Measurements from ENCODE around the gene IFT80.
"Not testable (repeated sequence)": the region's sequence is repeated elsewhere in the genome, so short reads cannot be mapped to it uniquely, and the experiment has no call there.

Gene IFT80

DNA sequence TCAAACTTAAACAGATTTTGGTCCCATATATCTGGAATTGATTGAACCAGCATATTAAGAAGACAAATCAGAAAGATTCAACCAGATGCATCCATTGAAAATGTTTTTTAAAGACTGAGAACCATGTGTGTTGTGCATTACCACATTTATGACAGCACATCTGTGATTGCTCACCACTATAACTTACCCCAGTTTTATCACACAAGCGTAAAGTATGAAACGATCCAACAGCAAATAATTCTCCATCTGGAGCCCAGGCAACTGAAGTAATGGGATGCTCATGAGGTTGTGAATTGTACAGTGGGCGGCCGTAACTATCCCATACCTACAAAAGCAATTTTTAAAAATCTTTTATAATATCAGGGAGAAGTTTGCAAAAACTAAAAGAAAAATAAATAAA, 43.2 kb downstream of the IFT80 start:
- DNase-seq, result no peak

DNA sequence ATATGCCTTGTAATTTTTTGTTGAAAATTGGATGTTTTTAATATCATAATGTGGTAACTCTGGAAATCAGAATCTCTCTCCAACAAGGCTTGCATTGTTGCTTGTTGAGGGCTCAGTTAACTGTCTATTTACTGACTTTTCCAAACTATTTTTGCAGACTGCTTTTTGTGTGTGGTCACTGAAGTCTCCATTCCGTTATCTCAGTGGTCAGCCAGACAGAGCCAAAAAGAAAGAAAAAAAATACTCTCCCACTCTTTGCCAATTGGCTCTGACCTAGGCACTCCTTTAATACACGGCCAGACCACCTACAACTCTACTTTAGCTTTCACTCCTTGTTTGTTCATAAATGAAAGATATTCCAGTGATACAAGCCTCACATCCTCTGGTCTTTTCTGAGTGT, 52.5 kb downstream of the IFT80 start:
- no peak for DNase-seq

DNA sequence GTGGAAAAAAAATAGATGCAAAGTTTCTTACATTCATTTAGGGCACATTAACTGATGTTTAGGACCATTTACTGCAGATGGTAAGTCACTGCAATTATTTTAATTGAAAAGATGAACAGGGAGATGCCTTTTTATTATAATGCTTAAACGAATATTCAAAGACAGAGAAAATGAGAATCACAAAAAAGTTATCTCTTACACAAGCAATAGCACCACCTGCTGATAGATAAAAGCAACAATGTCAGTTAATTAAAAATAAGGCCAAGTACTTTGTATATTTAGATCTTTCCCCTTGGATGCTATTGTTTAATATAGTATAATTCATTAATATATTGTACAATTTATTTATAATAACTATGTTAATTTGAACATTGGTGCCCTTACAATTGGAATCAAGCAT, 55.9 kb downstream of the IFT80 start:
- no peak for DNase-seq

GRCh38 chr3:160340351-160340750, 58.7 kb downstream of the IFT80 start:
- DNase-seq, result no peak

DNA sequence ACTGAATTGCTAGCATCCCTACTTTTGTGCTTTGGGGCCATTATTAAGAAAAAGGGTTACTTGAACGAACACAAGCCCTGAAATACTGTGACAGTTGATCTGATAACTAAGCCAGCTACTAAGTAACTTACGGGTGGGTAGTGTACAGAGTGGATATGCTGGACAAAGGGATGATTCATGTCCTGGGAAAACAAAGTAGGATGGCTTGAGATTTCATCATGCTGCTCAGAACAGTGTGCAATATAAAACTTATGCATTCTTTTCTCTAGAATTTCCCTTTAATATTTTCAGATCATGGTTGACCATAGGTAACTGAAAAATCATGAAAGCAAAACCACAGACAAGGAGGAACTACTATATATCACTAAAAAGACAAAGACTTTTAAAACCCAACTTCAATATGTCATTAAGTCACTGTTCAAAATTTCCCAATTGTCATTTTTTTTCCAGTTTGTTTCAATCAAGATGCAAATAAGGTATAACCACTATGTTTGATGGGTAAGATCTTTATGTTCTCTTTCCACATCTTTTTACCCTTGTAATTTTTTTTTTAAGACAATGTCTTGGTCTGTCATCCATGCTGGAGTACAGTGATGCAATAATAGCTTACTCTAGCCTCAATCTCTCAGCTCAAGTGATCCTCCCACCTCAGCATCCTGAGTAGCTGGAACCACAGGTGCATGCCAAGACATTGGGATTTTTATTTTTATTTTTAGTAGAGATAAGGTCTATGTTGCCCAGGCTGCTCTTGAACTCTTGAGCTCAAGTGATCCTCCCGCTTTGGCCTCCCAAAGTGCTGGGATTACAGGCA, 67.7 kb downstream of the IFT80 start:
- no peak for DNase-seq

DNA sequence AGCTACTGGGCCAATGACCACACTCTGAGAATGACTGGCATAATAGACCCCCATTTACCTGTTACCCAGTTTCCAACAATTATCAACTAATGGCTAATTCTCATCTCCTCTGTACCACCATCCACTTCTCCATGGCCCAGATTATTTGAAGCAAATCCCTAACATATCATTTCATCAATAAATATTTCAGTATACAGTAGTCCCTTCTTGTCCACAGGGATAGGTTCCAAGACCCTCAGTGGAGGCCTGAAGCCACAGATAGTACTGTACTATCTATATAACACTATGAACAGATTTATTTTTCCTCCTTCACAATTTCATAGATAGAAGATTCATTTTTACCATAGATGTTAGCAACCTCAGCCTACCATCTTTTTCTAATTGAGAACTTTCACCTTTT, 68.3 kb downstream of the IFT80 start:
- DNase-seq, result no peak

- DNase-seq, result no peak
Observed at GRCh38 chr3:160330109-160330508, 68.9 kb downstream of the IFT80 start.

GRCh38 chr3:160326286-160326685, 72.7 kb downstream of the IFT80 start:
- not testable (repeated sequence) for DNase-seq

GRCh38 chr3:160321821-160322220, 77.2 kb downstream of the IFT80 start:
- DNase-seq, result not testable (repeated sequence)

GRCh38 chr3:160319322-160319721, 79.7 kb downstream of the IFT80 start:
- DNase-seq, result no peak

DNA sequence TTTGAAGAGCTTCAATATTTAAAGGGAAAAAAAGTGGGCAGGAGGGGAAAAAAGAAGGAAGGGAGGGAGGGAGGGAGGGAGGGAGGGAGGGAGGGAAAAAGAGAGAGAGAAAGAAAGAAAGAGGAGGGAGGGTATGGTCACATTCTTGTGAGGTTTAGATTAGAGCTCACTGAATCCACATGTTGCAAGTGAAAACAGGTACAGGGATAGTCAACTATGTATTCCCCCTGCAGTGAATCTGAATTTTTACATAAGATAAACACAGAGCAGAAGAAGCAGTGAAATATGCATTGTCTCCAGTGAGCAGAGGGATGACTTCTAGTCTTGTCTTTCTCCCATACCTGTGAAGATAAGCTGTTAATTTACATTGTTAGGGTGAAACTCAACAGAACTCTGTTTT, 84.0 kb downstream of the IFT80 start:
- no peak for DNase-seq

DNA sequence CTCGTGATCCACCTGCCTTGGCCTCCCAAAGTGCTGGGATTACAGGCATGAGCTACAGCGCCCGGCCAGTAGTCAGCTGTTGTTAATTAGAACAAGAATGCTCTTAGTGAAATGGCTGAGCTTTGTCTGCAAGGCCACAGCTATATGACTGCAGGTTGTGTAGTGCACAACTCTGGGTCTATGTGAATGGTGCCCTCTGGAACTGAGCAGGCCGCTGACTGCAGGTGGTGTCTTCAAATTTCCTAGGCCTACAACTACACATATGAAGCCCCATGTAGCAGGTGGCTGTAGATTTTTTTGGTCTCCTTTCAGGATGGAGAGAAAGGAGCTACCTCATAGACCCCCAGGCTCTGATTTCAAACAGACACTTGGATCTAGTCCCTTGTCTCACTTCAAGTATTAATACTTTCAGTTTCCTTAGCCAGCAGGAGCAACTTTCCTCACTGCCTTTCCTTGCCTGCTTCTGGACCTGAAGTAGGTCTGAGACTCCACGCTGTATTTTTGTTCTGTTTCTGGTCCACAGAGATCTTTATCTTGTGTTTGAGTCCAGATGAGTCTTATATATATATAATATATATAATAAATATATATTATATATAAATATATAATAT, 86.9 kb downstream of the IFT80 start:
- DNase-seq, result no peak

GRCh38 chr3:160302806-160303205, 96.2 kb downstream of the IFT80 start:
- no peak for DNase-seq

- no peak for DNase-seq
Observed at GRCh38 chr3:160296591-160296990, 102.4 kb downstream of the IFT80 start.

DNA sequence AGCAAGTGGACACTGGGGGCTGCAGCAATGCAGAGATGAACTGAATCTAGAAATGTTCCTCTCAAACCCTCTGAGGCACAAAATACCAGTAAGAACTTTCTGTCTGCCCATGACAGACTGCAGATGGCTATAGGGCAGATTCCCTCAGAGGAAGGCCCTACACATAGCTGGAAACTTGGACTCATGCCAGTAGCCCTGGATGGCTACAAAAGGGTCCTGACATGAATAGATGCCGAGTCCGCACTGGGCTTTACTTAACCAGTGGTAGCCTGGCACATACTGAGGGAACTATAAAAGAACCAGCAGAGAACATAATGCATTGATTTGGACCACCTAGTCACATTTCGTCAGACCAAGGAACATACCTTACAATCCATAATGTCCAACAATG, 107.1 kb downstream of the IFT80 start:
- DNase-seq, result no peak

- no peak for DNase-seq
Observed at GRCh38 chr3:160291290-160291908, 107.6 kb downstream of the IFT80 start.

- DNase-seq, result no peak
Observed at GRCh38 chr3:160287666-160288065, 111.4 kb downstream of the IFT80 start.

DNA sequence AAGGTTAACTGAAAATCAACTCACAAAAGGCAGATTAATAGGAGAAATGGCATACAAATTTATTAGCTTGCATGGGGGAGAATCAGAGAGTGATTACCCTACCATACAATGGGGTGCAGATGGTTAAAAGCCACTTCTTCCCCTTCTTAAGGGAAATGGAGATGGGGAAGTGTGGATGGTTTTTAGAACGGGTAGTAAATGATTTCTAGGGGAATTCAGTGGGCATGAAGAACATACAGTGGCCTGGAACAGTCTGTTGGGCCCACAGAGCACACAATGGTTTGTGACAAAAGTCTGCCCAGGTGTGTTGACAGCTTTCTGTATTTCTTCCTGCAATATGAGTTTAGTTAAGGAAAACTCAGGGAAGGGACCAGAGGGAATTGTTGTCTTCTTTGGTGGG, 112.8 kb downstream of the IFT80 start:
- DNase-seq, result no peak

GRCh38 chr3:160280836-160281235, 118.2 kb downstream of the IFT80 start:
- no peak for DNase-seq

- no peak for DNase-seq
Observed at GRCh38 chr3:160279657-160280056, 119.4 kb downstream of the IFT80 start.

DNA sequence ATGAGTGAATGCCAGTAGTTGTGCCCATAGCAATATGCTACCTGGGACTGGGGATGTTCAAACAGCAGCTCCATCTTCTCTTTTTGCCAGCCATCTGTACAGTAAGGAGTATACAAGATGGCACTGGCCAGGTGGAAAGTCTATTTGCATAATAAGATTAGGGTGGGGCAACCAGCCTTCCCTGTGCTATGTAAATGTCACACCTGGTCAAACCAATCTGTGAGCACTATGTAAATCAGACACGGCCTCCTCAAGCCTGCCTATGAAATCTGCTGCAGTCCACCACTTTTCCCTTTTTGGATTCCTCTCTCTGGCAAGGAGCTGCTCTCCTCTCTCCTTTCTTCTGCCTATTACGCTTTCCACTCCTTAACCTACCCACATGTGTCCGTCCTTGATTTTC, 120.8 kb downstream of the IFT80 start:
- no peak for DNase-seq

DNA sequence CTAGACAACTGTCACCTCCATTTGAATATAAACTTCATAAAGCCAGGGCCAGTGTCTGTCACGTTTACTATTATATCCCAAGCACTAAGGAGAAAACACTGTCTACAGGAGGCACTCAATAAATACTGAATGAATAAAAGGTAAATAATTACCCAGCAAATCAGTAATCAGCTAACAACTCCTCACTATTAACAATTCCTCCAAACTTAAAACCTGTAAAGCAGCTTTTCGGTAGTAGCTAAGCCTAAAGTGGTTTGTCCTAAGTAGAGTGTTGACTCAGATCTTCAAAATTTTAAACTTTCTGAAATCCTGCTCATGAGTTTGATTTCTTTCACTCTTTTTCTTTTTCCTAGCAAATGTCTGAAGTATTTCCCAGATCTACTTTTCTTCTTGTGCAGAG, 133.9 kb downstream of the IFT80 start:
- no peak for DNase-seq

DNA sequence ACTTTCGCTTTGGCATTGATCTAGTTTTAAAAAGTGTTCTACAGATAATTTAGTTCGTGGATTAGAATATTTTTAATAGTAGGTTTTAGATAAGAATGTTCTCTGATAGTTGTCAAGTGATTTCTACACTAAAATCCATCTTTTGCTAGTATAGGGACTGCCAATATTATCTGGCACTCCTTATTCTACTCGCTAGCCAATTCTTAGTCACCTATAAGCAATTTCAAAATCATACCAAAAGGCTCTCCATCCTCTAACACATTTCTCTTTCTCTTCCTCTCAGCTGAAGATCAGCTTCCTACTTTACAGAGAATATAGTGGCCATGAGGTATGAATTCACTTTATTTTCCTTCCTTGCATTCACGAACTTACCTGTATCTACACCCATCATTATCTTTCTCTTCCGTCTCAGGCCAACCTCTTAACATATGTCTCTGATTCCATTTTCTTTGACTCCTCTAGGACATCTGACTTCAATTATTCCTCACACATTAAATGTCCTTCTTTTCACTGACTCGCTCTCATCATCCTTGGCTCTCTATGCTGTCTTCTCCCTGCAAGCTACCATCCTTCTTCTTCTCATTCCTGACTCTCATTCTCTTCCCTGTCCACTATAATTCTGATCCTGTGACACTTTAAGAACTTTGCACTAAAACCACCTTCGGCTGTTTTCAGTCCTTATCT, 138.3 kb downstream of the IFT80 start:
- DNase-seq, result no peak

DNA sequence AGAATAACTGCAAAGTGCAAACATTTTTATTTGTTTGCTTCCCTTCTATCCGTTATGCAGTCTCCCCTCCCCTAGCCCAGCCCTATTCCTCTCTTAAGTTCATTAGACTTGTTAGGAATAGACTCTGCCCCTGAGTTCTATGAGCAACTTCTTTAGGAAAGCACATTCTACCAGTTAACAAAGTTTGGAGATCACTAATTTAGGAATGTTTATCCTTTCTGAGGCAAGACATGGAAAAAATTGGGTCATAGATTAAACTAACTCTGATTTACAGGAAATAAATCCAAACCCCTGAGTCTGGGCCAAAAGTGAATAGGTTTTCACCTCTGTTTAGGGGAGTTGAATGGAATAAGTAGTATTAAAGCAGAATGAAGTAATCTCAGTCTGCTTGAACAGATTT, 139.4 kb downstream of the IFT80 start:
- no peak for DNase-seq

All from GF-D8 (cell line).